ENCODE measurements around the gene EPHB1.

DNA sequence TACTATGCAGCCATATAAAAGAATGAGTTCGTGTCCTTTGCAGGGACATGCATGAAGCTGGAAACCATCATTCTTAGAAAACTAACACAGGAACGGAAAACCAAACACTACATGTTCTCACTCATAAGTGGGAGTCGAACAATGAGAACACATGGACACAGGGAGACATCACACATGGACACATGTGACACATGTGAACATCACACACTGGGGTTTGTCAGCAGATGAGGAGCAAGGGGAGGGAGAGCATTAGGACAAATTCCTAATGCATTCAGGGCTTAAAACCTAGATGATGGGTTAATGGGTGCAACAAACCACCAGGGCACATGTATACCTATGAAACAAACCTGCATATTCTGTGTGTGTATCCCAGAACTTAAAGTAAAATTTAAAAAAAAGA, 408.0 kb downstream of the EPHB1 start:
- no peak for TF ChIP-seq EZH2 (IDR thresholded peaks at IDR 0.05; ENCODE audit: borderline replicate concordance, low read depth, low read length, severe bottlenecking)
- TF ChIP-seq, protein P1, sequence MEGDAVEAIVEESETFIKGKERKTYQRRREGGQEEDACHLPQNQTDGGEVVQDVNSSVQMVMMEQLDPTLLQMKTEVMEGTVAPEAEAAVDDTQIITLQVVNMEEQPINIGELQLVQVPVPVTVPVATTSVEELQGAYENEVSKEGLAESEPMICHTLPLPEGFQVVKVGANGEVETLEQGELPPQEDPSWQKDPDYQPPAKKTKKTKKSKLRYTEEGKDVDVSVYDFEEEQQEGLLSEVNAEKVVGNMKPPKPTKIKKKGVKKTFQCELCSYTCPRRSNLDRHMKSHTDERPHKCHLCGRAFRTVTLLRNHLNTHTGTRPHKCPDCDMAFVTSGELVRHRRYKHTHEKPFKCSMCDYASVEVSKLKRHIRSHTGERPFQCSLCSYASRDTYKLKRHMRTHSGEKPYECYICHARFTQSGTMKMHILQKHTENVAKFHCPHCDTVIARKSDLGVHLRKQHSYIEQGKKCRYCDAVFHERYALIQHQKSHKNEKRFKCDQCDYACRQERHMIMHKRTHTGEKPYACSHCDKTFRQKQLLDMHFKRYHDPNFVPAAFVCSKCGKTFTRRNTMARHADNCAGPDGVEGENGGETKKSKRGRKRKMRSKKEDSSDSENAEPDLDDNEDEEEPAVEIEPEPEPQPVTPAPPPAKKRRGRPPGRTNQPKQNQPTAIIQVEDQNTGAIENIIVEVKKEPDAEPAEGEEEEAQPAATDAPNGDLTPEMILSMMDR (IDR thresholded peaks at IDR 0.05; ENCODE audit: extremely low read depth in 1 of 2, insufficient read depth in 1 of 2, low read depth in 1 of 2, low read length in 2 of 2) = no peak
- TF ChIP-seq POLR2AphosphoS5 (IDR thresholded peaks at IDR 0.05; ENCODE audit: insufficient read depth, low read depth, low read length) = no peak
- TF ChIP-seq POLR2A (IDR thresholded peaks at IDR 0.05; ENCODE audit: low read depth, low read length) = no peak
- no peak for TF ChIP-seq JUN (IDR thresholded peaks at IDR 0.05; ENCODE audit: borderline replicate concordance, insufficient read depth, insufficient read length, low read depth)
- no peak for TF ChIP-seq GATA2 (IDR thresholded peaks at IDR 0.05; ENCODE audit: insufficient read depth, insufficient read length, low read depth, low read length)
- TF ChIP-seq FOS (IDR thresholded peaks at IDR 0.05; ENCODE audit: borderline replicate concordance, insufficient read depth, low read length) = no peak
- TF ChIP-seq MYC (IDR thresholded peaks at IDR 0.05; ENCODE audit: low read depth, low read length) = no peak
